Heart left ventricle (tissue), 16 donors: Measurements from ENCODE around the gene MCF2L. TPM values are rescaled to one million over a fixed set of nuclear protein-coding genes. Genes with fewer than 3 reads are reported as not detected.

Experiments used
- ATAC-seq, 4 donors: fragments of 200-7000 bp; cut with Tn5 transposase; one replicate each; pipeline ENCODE4 v1.9.1; 2020 to 2022; ENCODE audit warnings: moderate library complexity in 4 of 4, mild to moderate bottlenecking in 3 of 4, moderate number of reproducible peaks in 1 of 4
- DNase-seq, 5 donors: peaks; one replicate each; pipeline ENCODE4 v3.0.0-alpha.2; 2020
- H3K27ac ChIP-seq, 12 donors: fragments of 200-600 bp; sonication (generic) in 4 of 12; one replicate each; pipeline versions ENCODE4 v1.5.0 to v1.8.0; 2016 to 2022; ENCODE audit warnings: mild to moderate bottlenecking in 2 of 12
- H3K27me3 ChIP-seq, 9 donors: fragments of 200-600 bp; sonication (generic) in 2 of 9; one replicate each; pipeline versions ENCODE4 v1.5.1 to v1.8.0; 2016 to 2022; ENCODE audit warnings: mild to moderate bottlenecking in 3 of 9
- H3K36me3 ChIP-seq, 9 donors: fragments of 200-600 bp; sonication (generic) in 2 of 9; one replicate each; pipeline versions ENCODE4 v1.5.0 to v1.8.0; 2018 to 2022; ENCODE audit warnings: mild to moderate bottlenecking in 2 of 9
- H3K4me1 ChIP-seq, 12 donors: fragments of 200-600 bp; sonication (generic) in 4 of 12; one replicate each; pipeline versions ENCODE4 v1.5.0 to v1.8.0; 2016 to 2022; ENCODE audit warnings: mild to moderate bottlenecking in 3 of 12
- H3K4me3 ChIP-seq, 12 donors: fragments of 200-600 bp; sonication (generic) in 4 of 12; one replicate each; pipeline versions ENCODE4 v1.5.0 to v1.8.0; 2017 to 2022; ENCODE audit warnings: mild to moderate bottlenecking in 9 of 12, moderate library complexity in 4 of 12
- H3K9me3 ChIP-seq, 12 donors: fragments of 200-600 bp; sonication (generic) in 4 of 12; one replicate each; pipeline versions ENCODE4 v1.5.0 to v1.8.0; 2016 to 2022; ENCODE audit warnings: mild to moderate bottlenecking in 1 of 12
- POLR2A ChIP-seq, 2 donors: fragments of 450-650 bp; IDR thresholded peaks; one replicate each; pipeline ENCODE4 v1.6.1; 2017; ENCODE audit warnings: antibody characterized with exemption in 2 of 2, mild to moderate bottlenecking in 2 of 2, moderate library complexity in 2 of 2
- WGBS, 4 donors: extraction: QIAGEN DNeasy Blood & Tissue Kit in 2 of 4; methylation state at CpG; one replicate each; pipeline versions ENCODE4 v1.1.5 to v1.1.7; 2013 to 2018; 5-methylcytosine and 5-hydroxymethylcytosine counted together
- intact Hi-C, 10 donors: fragments of 100-400 bp; cut with DNase I; formaldehyde crosslinking; loops; one replicate each; pipeline versions ENCODE4 v1.11.1 to v1.14.2; 2022
- polyA plus RNA-seq, 2 donors: library from polyadenylated mRNA; stranded (reverse); fragments of 200-250 nt; gene quantifications; one replicate each; pipeline ENCODE4 v1.2.3, GENCODE V29; 2013
- total RNA-seq, 9 donors: library from RNA; depleted of rRNA in 2 of 9; stranded (reverse); fragments of >200 nt in 2 of 9; fragmentation: NEBNext Ultra II Directional in 3 of 9; extraction: Animal tissue kit (Norgen Biotek cat#: 25700) in 3 of 9; gene quantifications; one replicate each; pipeline versions ENCODE4 v1.1.0 to v1.2.4, GENCODE V29; 2016 to 2023
- TF ChIP-seq, protein P1 (sequence below), 12 donors: fragments of 200-600 bp; sonication (generic) in 4 of 12; IDR thresholded peaks; one replicate each; pipeline versions ENCODE4 v1.5.0 to v1.8.0; 2018 to 2022; ENCODE audit warnings: antibody characterized with exemption in 12 of 12, mild to moderate bottlenecking in 5 of 12
- donor health status: ischemic (EF 13 %, LVEDD 7.1; RV severe dilation, severe dysfunction).
- donor health status: healthy with polysubstance abuse.
- donor health status: DM: no; HTN: yes; CAD: no.
- donor health status: DM: no; HTN: no; CAD: no.
- donor health status: ischemic (EF 25% LVEDD 6.9; RV normal size, moderate dysfunction).
- donor health status: ischemic (EF 25% LVEDD 5.7; RV mildly dilated, moderate dysfunction).
- donor health status: healthy.
- donor health status: DM: yes; HTN: yes; CAD: no.
- donor health status: ischemic (EF 35%, LVEDD 5.7; RV mildly dilated, moderate dysfunction).
- donor health status: nonischemic (EF 11% LVEDD 7.7; RV severe dilation, severe dysfunction).
- donor health status: DM: yes; HTN: yes; CAD: no.
- donor health status: PGD.
- donor health status: ischemic (EF 29% LVEDD 5.4; RV normal size, mild dysfunction).
- donor health status: nonischemic (EF 23%, LVEDD 6.1; RV moderate dilation, normal function).

Gene MCF2L
- total and polyA plus RNA-seq, 11 donors = 26.0 to 61.0 (median 42.7) TPM

DNA sequence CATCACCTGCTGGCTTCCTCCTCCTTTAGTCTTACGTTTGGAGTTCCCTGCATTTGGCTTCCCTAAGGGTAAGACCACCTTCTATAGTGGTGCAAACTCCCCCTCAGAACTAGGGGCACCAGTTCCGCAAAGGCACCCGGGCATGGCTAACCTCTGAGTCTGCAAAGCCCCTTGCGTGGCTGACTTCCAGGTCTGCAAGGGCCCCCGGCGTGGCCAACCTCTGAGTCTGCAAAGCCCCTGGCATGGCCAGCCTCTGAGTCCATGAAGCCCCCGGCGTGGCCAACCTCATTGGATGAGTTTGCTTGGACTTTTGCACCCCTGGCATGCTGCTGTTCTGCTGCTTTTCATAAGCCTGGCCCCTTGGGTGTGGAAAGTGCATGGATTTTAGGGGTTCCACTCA, 5.1 kb downstream of the MCF2L start:
- ATAC-seq (no peak), DNase-seq (peak in 2 of 5 donors; percentile 24 to 26)
- Histone ChIP-seq H3K27ac (no peak overlapping the region), H3K4me3 (no peak overlapping the region), H3K4me1 (peaks cover 3 to 24% (median 12%) of the 10 kb centered on the region in 12 donors), H3K27me3 (peaks cover 0 to 25% (median 0%) of the 10 kb centered on the region in 9 donors), H3K36me3 (no peaks in the 10 kb centered on the region), H3K9me3 (no peaks in the 10 kb centered on the region)
- no peak for TF ChIP-seq POLR2A (IDR thresholded peaks at IDR 0.05)
- TF ChIP-seq, protein P1, sequence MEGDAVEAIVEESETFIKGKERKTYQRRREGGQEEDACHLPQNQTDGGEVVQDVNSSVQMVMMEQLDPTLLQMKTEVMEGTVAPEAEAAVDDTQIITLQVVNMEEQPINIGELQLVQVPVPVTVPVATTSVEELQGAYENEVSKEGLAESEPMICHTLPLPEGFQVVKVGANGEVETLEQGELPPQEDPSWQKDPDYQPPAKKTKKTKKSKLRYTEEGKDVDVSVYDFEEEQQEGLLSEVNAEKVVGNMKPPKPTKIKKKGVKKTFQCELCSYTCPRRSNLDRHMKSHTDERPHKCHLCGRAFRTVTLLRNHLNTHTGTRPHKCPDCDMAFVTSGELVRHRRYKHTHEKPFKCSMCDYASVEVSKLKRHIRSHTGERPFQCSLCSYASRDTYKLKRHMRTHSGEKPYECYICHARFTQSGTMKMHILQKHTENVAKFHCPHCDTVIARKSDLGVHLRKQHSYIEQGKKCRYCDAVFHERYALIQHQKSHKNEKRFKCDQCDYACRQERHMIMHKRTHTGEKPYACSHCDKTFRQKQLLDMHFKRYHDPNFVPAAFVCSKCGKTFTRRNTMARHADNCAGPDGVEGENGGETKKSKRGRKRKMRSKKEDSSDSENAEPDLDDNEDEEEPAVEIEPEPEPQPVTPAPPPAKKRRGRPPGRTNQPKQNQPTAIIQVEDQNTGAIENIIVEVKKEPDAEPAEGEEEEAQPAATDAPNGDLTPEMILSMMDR (IDR thresholded peaks at IDR 0.05) = no peak
- 90 to 93% (median 91%) methylated on average over 8 of the region's 8 CpGs for WGBS, 4 donors
- intact Hi-C loops = no loop called here

DNA sequence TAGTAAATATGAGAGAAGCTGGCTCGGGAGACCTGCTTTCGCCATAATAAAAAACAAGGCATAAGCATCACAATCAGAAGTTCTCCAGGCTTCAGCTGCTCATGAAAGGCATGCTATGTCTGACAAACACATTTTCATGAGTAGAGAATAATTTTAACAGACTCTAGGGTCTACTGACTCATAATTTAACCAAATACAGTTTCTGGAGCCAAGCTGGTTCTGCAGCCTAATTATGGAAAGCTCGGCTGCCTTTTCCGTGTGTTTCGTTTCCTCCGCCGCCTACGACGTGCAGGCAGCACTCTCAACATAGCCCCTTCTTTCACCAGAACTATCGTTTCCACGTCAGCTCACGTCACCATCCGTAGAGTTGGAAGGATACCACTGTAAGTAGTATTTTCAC, 5.7 kb downstream of the MCF2L start:
- DNase-seq (peak in 1 of 5 donors; percentile 10), ATAC-seq (no peak)
- no peak for TF ChIP-seq POLR2A (IDR thresholded peaks at IDR 0.05)
- no peak overlapping the region for H3K27ac ChIP-seq
- 87 to 91% (median 89%) methylated on average over 13 of the region's 13 CpGs for WGBS, 4 donors
- H3K36me3 ChIP-seq = no peaks in the 10 kb centered on the region
- H3K4me3 ChIP-seq = no peak overlapping the region
- intact Hi-C loops = no loop called here
- H3K27me3 ChIP-seq = peaks cover 0 to 20% (median 0%) of the 10 kb centered on the region in 9 donors
- no peaks in the 10 kb centered on the region for H3K9me3 ChIP-seq
- peaks cover 3 to 21% (median 10%) of the 10 kb centered on the region in 12 donors for H3K4me1 ChIP-seq

DNA sequence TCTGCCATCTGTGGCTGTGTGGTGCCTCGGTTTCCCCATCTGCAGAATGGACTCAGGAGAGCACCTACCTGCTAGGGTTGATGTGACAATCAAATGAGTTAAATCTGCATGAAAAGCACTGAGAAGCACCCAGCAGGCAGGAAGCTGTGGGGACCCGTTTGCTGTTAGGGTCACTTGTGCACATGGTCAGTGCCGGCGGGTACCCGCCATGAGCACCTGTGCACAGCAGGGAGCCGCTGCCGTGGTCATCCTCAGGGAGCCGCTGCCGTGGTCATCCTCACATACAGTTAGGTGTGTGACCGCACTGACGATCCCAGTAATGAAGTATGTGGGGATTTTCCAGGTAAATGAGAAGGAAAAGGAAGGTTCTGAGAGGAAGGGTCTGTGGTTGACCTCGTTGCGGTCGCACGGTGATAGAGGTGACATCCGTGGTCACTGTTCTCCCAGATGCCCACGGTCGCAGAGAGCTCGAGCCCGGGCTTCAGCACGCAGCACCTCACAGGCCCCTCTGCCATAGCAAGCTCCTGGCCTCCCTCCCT, 6.5 kb downstream of the MCF2L start:
- H3K4me1 ChIP-seq = peaks cover 3 to 17% (median 10%) of the 10 kb centered on the region in 12 donors
- DNase-seq (peak in 2 of 5 donors; percentile 8 to 33), ATAC-seq (no peak)
- no peaks in the 10 kb centered on the region for H3K9me3 ChIP-seq
- TF ChIP-seq, protein P1 (IDR thresholded peaks at IDR 0.05) = no peak
- no peak for TF ChIP-seq POLR2A (IDR thresholded peaks at IDR 0.05)
- H3K27me3 ChIP-seq = peaks cover 0 to 12% (median 0%) of the 10 kb centered on the region in 9 donors
- H3K36me3 ChIP-seq = no peaks in the 10 kb centered on the region
- 94 to 95% (median 94%) methylated on average over 18 to 21 of the region's 21 CpGs for WGBS, 4 donors
- intact Hi-C loops = no loop called here
- no peak overlapping the region for H3K4me3 ChIP-seq
- no peak overlapping the region for H3K27ac ChIP-seq

DNA sequence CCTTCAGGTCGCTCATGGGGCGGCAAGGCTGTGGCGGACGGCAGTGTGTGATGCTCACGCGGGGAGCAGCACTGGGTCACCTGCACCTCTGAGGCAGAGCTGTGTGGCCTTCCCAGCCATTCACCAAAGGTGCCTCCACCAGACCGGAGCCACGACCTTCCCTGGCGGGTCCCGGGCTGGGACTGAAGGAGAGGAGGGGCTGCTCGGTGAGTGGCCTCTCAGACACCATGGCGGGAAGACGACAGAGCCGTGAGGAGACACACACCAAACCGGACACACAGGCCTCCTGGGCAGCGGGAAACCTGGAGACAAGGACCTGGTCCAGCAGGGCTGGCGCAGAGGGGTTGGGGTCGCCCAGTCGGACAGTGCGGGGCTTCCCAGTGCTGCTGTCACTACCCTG, 7.5 kb downstream of the MCF2L start:
- H3K27ac ChIP-seq = no peak overlapping the region
- 89 to 92% (median 91%) methylated on average over 16 to 20 of the region's 20 CpGs for WGBS, 4 donors
- intact Hi-C loops = no loop called here
- H3K9me3 ChIP-seq = no peaks in the 10 kb centered on the region
- DNase-seq (peak in 1 of 5 donors; percentile 59), ATAC-seq (no peak)
- no peaks in the 10 kb centered on the region for H3K36me3 ChIP-seq
- no peak overlapping the region for H3K4me3 ChIP-seq
- H3K27me3 ChIP-seq = peaks cover 0 to 1% (median 0%) of the 10 kb centered on the region in 9 donors
- TF ChIP-seq, protein P1 (IDR thresholded peaks at IDR 0.05) = no peak
- TF ChIP-seq POLR2A (IDR thresholded peaks at IDR 0.05) = no peak
- H3K4me1 ChIP-seq = peaks cover 3 to 17% (median 10%) of the 10 kb centered on the region in 12 donors

DNA sequence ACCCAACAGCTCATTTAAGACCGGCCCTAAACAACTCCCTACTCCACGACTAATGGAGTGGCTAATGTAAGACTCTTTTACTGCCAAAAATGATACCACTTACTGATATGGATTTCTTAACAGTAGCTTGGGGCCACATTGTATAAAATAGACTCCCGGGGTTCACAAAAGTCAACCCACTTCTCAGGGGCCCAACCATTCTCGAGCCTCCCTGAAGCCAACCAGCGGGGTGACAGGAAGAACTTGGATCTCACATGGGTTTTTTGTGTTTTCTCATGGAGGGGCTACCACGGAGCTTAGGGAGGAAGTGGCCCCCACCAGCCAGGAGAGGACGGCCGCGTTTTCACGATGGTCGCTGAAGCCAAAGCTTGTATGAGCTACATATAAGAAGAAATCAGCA, 8.1 kb downstream of the MCF2L start:
- DNase-seq = peak in 1 of 5 donors; percentile 10
- TF ChIP-seq, protein P1 (IDR thresholded peaks at IDR 0.05) = no peak
- no peak for TF ChIP-seq POLR2A (IDR thresholded peaks at IDR 0.05)

More for the DNA sequence above, 8.1 kb downstream of the MCF2L start:
- 66 to 80% (median 74%) methylated on average over 11 of the region's 11 CpGs for WGBS, 4 donors
- H3K4me3 ChIP-seq = no peak overlapping the region
- H3K27me3 ChIP-seq = no peaks in the 10 kb centered on the region
- H3K36me3 ChIP-seq = no peaks in the 10 kb centered on the region
- peaks cover 3 to 20% (median 10%) of the 10 kb centered on the region in 12 donors for H3K4me1 ChIP-seq
- no peak for ATAC-seq
- peak overlapping the region in 8 of 12 donors; percentile 30 to 92 (median 79) for H3K27ac ChIP-seq
- H3K9me3 ChIP-seq = no peaks in the 10 kb centered on the region
- intact Hi-C loops = no loop called here
